ENCODE measurements around the gene CEPT1.

DNA sequence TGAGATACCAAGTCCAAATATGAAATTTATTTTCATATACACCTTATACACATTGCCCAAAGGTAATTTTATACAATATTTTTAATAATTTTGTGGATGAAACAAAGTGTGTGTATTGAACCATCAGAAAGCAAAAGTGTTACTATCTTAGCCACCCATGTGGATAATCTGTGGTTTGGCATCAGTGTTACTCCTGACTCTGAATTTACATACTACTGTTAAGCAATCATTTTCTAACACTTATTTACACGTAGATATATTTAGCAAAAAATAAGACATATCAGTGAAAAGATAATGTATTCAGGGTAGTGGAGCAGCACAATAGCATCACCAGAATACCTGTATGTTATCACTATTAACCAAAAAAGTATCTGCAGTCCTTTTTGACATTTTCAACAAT lies 36.7 kb downstream of the CEPT1 start:
- TF ChIP-seq, protein P1, sequence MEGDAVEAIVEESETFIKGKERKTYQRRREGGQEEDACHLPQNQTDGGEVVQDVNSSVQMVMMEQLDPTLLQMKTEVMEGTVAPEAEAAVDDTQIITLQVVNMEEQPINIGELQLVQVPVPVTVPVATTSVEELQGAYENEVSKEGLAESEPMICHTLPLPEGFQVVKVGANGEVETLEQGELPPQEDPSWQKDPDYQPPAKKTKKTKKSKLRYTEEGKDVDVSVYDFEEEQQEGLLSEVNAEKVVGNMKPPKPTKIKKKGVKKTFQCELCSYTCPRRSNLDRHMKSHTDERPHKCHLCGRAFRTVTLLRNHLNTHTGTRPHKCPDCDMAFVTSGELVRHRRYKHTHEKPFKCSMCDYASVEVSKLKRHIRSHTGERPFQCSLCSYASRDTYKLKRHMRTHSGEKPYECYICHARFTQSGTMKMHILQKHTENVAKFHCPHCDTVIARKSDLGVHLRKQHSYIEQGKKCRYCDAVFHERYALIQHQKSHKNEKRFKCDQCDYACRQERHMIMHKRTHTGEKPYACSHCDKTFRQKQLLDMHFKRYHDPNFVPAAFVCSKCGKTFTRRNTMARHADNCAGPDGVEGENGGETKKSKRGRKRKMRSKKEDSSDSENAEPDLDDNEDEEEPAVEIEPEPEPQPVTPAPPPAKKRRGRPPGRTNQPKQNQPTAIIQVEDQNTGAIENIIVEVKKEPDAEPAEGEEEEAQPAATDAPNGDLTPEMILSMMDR (conservative IDR thresholded peaks at IDR 0.05 in 1 of 2, IDR thresholded peaks at IDR 0.05 in 1 of 2; ENCODE audit: low read depth in 1 of 2, low read length in 2 of 2), result no peak
- no peak for TF ChIP-seq EZH2 (IDR thresholded peaks at IDR 0.05; ENCODE audit: low read length, missing control alignments)

All from fibroblast of lung (primary cell).